ENCODE results near the gene ERN1. TPM values are rescaled to one million over a fixed set of nuclear protein-coding genes. Genes with fewer than 3 reads are reported as not detected.

The ERN1 gene
- total RNA-seq, 4 donors from 2014 or later: 9.7 to 27.5 (median 13.8) TPM

DNA sequence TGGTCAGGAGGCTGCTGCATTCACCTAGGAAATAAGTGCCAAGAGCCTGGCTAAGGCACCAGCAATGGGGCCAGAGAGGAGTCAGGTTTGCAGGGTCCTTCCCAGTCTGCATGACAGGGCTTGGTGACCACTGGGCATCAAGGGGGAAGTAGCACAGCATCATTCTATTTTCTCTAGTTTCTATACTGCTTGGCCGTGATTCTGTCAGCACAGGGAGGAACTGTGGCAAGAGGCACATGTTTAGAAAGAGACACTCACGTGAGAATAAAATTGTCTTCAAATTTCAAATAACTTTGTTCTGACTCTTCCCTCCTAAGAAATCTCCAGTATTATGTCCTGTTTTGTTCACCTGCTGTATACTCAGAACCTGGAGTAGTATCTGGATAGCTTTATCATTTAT, 37.8 kb downstream of the ERN1 start:
- peaks cover 0 to 7% of the 10 kb centered on the region in 2 donors for H3K4me1 ChIP-seq
- ATAC-seq: no peak
- intact Hi-C loops (cut with DNase I; ENCODE audit: low total_unique reads): no loop called here
- TF ChIP-seq, protein P1, sequence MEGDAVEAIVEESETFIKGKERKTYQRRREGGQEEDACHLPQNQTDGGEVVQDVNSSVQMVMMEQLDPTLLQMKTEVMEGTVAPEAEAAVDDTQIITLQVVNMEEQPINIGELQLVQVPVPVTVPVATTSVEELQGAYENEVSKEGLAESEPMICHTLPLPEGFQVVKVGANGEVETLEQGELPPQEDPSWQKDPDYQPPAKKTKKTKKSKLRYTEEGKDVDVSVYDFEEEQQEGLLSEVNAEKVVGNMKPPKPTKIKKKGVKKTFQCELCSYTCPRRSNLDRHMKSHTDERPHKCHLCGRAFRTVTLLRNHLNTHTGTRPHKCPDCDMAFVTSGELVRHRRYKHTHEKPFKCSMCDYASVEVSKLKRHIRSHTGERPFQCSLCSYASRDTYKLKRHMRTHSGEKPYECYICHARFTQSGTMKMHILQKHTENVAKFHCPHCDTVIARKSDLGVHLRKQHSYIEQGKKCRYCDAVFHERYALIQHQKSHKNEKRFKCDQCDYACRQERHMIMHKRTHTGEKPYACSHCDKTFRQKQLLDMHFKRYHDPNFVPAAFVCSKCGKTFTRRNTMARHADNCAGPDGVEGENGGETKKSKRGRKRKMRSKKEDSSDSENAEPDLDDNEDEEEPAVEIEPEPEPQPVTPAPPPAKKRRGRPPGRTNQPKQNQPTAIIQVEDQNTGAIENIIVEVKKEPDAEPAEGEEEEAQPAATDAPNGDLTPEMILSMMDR (IDR thresholded peaks at IDR 0.05 in 4 of 5, conservative IDR thresholded peaks at IDR 0.05 in 1 of 5): no peak
- TF ChIP-seq POLR2A (IDR thresholded peaks at IDR 0.05): no peak
- no peak overlapping the region for H3K4me3 ChIP-seq
- H3K9me3 ChIP-seq: no peaks in the 10 kb centered on the region
- no peaks in the 10 kb centered on the region for H3K27me3 ChIP-seq
- H3K27ac ChIP-seq: no peak overlapping the region
- H3K36me3 ChIP-seq: no peaks in the 10 kb centered on the region
- in situ Hi-C loops (cut with MboI; ENCODE audit: low sequenced_read_pairs in 4 of 4): no loop called here
- DNase-seq: no peak

DNA sequence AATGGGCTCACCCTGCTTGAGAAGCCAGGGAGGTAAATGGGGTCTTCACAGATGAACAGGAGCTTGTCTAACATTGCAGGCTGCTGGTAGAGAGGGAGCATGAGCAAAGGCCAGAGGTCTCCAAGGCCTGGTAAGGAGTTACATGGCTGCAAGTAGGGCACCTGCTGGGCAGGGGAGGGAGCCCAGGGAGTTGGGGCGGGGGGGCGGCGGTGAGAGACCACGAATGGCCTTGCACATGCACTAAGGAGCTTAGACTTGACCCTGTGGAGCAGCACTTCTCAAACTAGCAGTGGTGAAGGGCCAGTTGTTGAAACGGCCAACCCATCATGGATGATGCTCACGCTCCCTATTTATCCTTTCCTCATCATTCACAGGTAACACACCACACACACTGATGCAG, 38.4 kb downstream of the ERN1 start:
- H3K27ac ChIP-seq: no peak overlapping the region
- intact Hi-C loops (cut with DNase I; ENCODE audit: low total_unique reads): no loop called here
- no peak for ATAC-seq
- no peaks in the 10 kb centered on the region for H3K9me3 ChIP-seq
- DNase-seq: no peak
- H3K36me3 ChIP-seq: no peaks in the 10 kb centered on the region
- H3K27me3 ChIP-seq: no peaks in the 10 kb centered on the region
- no peak overlapping the region for H3K4me3 ChIP-seq
- peaks cover 0 to 7% of the 10 kb centered on the region in 2 donors for H3K4me1 ChIP-seq
- in situ Hi-C loops (cut with MboI; ENCODE audit: low sequenced_read_pairs in 4 of 4): no loop called here
- no peak for TF ChIP-seq POLR2A (IDR thresholded peaks at IDR 0.05)
- TF ChIP-seq, protein P1 (IDR thresholded peaks at IDR 0.05 in 4 of 5, conservative IDR thresholded peaks at IDR 0.05 in 1 of 5): no peak

DNA sequence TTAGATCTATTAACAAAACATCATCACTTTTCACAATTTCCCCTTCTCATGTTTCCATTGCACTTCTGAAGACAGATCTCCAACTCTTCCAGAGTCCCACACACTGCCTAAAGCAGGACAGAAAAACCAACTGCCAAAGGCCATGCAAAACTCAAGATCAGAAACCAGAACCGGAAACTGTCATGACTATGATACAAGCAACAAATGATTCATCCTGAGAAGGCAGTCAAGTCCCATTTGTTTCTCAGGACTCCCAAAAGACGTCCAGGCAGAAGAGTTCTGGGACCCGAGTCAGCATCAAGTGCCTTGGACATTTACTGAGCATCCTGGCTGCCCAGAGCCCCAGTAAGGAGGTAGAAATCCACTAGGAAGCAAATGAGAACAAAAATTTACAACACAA, 38.8 kb downstream of the ERN1 start:
- intact Hi-C loops (cut with DNase I; ENCODE audit: low total_unique reads) (no loop called here), in situ Hi-C loops (cut with MboI; ENCODE audit: low sequenced_read_pairs in 4 of 4) (no loop called here)
- no peaks in the 10 kb centered on the region for H3K9me3 ChIP-seq
- no peak overlapping the region for H3K27ac ChIP-seq
- no peaks in the 10 kb centered on the region for H3K36me3 ChIP-seq
- ATAC-seq (no peak), DNase-seq (no peak)
- H3K4me3 ChIP-seq: no peak overlapping the region
- no peaks in the 10 kb centered on the region for H3K27me3 ChIP-seq
- TF ChIP-seq, protein P1 (IDR thresholded peaks at IDR 0.05 in 4 of 5, conservative IDR thresholded peaks at IDR 0.05 in 1 of 5): no peak
- TF ChIP-seq POLR2A (IDR thresholded peaks at IDR 0.05): no peak
- H3K4me1 ChIP-seq: peaks cover 0 to 7% of the 10 kb centered on the region in 2 donors

DNA sequence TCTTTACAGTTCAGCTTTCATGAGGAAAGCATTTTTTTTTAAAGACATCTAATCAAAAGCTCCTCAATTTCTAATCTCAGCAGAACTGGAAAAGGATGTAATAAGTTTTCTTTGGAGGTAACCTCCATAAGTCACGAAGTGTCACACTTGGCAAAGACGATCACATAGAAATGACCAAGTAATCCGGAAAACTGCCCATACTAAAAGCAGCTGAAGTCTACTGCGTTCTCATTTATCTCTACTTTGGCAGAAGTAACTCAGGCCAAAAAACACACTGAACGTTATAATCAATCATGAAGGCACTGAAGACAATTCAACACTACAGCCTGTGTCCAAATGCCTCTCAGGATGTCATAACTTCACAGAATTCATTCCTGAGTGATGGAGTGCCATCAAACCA, 39.8 kb downstream of the ERN1 start:
- peaks cover 0 to 3% of the 10 kb centered on the region in 2 donors for H3K4me1 ChIP-seq
- H3K4me3 ChIP-seq: no peak overlapping the region
- H3K27me3 ChIP-seq: no peaks in the 10 kb centered on the region
- no peaks in the 10 kb centered on the region for H3K9me3 ChIP-seq
- no peak for TF ChIP-seq POLR2A (IDR thresholded peaks at IDR 0.05)
- TF ChIP-seq, protein P1 (IDR thresholded peaks at IDR 0.05 in 4 of 5, conservative IDR thresholded peaks at IDR 0.05 in 1 of 5): no peak
- ATAC-seq: no peak
- H3K27ac ChIP-seq: no peak overlapping the region
- in situ Hi-C loops (cut with MboI; ENCODE audit: low sequenced_read_pairs in 4 of 4): no loop called here
- intact Hi-C loops (cut with DNase I; ENCODE audit: low total_unique reads): no loop called here
- DNase-seq: no peak
- H3K36me3 ChIP-seq: no peaks in the 10 kb centered on the region

Measured in gastrocnemius medialis (tissue), 4 donors.